MM.1S (cell line): Measurements from ENCODE around the gene USP12.

Source experiments
- CTCF ChIP-seq: fragments of 300-600 bp; sonication (generic); IDR thresholded peaks from 2 replicates; pipeline ENCODE4 v1.5.1; 2016; ENCODE audit warnings: antibody characterized with exemption, low read length, mixed read lengths
- EZH2 ChIP-seq: fragments of 300-600 bp; sonication (generic); optimal IDR thresholded peaks from 2 replicates; pipeline ENCODE3; 2017; ENCODE audit warnings: low read depth, mild to moderate bottlenecking, antibody characterized with exemption, low read length, mixed read lengths

DNA sequence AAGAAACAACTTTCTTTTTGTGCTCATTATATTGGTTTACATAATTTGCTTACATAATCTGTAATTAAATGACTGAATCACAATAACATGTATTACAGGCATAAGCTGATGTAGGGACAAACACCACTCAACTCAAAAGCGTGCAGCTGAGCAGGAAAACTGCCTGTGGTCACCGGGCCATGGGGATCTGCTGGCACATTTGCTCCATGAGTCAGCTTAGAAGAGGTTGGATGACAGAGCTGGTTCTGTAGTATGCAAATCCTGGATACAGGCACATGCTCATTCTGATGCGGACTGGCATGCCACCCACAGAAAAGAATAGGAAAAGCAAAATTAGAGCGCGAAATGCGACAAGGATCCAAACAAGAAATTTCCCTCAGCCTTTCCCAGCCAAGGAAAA lies 128.6 kb downstream of the USP12 start:
- TF ChIP-seq CTCF (no peak), EZH2 (no peak)
